CD4-positive, alpha-beta T cell treated with Interleukin-6 for 4 hours (primary cell): ENCODE measurements around the gene KLK11.
"Not testable (repeated sequence)": the region's sequence is repeated elsewhere in the genome, so short reads cannot be mapped to it uniquely, and the experiment has no call there.

Experiments
- DNase-seq: peaks from one replicate; pipeline ENCODE4 v3.0.0-alpha.2; 2020; ENCODE audit warnings: mixed read lengths

The KLK11 gene

GRCh38 chr19:51002542-51003311, 23.7 kb downstream of the KLK11 start:
- peak; percentile 4 for DNase-seq

- DNase-seq, result no peak
These were observed 24.3 kb downstream of the KLK11 start for GRCh38 chr19:51002089-51002532.

GRCh38 chr19:51001515-51001914, 24.9 kb downstream of the KLK11 start, which contains the start of gene KLK8:
Gene KLK8, minus strand, starts transcription at chr19:51001604. Its CDS starts 437 bp downstream, at chr19:51001167.
- DNase-seq, result no peak

DNA sequence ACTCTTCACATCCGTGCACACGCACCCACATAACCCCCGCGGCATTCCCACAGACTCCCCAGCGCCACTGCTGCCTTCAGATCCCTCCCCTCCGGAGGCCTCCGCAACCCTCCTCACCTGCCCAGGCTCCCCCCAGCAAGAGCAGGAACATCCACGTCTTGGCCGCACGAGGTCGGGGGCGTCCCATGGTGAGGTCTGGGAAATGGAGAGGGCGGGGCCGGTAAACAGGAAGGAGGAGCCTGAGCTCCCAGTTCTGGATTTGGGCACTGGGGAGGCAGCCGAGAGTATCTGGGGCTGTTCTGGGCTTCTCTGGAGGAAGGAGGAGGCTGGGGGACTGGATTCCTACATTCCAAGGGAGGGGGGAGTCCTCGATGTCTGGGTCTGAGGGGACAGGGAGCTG, 25.4 kb downstream of the KLK11 start:
- DNase-seq, result no peak

DNA sequence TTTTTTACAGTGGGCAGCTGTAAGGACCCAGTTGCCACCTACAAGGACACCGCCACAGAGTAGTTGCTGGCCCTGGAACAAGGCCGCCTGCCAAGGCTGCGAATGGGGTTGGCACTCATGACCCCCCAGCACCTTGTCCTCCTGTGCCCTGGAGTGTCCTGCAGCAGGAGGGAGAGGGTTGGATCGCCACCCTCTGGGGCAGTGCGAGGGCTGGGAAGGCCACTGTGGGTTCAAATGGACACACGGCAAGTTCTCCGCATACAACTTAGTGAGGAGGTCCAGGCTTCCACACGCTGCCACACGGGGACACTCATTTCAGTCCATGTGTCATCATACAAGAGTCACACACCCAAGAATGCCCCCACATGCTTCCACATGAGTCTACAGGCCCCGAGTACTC, 26.0 kb downstream of the KLK11 start:
- no peak for DNase-seq

DNA sequence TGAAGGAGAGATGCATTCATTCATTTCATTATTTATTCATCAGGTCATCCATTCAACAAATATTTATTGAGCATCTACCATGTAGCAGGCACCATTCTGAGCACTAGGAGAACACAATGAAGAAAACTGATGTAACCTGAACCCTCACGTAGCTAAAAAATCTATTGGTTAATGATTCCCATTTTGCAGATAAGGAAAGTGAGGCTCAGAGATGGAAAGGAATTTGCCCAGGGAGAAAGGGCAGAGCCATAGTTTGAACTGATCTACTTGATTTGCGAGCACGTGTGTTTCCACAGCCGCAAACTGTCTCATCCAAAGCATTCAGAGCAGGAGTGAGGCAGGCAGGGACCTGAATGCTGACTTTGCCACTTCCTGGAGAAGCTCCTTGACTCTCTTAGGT, 27.7 kb downstream of the KLK11 start:
- no peak for DNase-seq

GRCh38 chr19:50998061-50998460, 28.4 kb downstream of the KLK11 start:
- DNase-seq, result no peak

DNA sequence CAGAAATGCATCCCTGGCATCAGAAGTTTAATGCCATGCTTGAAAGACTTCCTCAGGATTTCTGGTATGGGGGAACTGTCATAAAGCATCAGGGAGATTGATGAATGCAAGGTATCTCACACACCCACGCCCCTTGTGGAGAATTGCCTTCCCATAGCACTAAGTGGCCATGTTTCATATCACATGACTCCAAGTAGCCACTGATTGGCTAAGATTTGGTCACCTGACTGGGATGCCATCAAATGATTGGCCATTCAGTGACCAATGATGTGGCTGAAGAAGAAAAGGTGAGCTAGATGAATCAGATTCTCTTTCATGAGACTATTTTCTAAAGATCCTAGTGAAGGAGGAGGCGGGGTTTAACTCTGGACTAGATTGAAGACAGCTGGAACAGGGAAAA, 32.3 kb downstream of the KLK11 start:
- DNase-seq, result no peak

- DNase-seq, result no peak
These were observed 33.8 kb downstream of the KLK11 start for GRCh38 chr19:50992666-50993035.

GRCh38 chr19:50984416-50984815, 42.0 kb downstream of the KLK11 start:
- not testable (repeated sequence) for DNase-seq

DNA sequence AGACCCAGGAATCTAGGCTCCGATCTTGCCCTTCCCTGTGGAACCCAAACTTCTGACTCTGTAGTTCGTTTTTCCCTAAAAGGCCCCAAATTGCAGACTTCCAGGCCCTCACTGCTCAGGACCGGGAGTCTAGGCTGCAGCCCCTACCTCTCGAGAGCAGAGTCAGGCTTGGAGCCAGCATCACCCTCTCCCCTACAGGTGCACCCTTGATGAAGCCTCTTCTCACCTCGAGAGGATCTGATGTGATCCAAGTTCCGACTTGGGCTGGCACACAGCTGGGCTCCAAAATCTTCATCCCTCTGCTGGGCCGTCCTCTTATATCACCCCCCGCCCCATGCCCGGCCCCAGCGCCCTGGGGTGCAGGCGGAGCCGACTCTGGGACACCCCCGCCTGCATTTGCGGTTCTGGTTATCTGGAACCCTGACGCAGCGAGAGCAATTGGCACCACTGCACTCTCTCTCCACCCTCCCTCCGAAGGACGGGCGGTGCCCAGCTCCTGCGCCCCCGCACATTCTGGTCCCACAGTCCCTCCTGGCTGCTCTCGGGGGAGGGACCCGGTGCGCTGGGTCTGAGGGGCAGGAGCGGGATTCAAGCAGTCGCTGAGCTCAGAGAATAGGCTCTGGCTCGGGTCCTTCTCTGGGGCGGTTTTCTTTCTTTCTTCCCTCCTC, 42.7 kb downstream of the KLK11 start, which contains the start of gene KLK7:
KLK7 (minus strand) TSS at position 293 of the 668 bp plus-strand sequence. CDS start 1,518 bp downstream, outside the sequence.
- DNase-seq, result no peak

DNA sequence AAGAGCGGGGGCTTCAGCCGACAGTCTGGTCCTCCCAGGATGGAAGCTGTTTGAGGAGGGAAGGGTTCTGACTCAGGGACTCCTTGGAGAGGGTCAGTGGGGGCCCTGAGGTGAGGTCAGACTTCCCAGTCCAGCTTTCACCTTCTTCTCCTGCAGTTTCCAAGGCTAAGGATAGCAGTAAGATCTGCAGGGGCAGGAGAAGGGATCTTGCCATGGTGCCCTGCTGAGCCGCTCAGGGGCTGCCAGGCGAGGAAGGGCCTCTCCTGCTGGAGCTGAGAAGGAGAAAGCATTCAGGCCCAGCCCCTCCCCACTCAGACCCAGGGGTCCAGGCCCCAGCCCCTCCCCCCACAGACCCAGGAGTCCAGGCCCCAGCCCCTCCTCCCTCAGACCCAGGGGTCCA, 44.2 kb downstream of the KLK11 start:
- DNase-seq, result no peak

DNA sequence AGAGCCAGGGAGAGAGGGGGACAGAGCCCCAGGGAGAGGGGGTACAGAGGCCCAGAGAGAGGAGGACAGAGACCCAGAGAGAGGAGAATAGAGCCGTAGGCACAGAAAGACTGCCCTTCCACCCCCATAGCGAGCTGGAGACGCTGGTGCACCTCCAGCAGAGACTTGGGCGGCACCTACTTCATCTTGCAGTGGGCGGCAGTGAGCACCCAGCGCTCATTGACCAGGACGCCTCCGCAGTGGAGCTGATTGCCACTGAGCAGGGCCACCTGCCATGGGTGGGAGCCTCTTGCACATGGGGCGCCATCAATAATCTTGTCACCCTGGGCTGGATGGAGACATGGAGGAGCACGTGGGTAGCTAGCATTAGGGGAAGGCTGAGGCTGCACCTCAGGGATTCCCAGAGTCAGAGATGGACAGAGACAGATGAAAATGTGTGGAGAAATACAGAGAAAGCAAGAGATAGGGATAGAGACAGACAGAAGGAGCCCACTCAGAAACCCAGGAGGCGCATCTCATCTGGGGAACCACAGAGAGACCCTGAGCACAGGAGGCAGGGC, 44.7 kb downstream of the KLK11 start:
- no peak for DNase-seq

GRCh38 chr19:50980208-50980607, 46.2 kb downstream of the KLK11 start:
- DNase-seq, result no peak

DNA sequence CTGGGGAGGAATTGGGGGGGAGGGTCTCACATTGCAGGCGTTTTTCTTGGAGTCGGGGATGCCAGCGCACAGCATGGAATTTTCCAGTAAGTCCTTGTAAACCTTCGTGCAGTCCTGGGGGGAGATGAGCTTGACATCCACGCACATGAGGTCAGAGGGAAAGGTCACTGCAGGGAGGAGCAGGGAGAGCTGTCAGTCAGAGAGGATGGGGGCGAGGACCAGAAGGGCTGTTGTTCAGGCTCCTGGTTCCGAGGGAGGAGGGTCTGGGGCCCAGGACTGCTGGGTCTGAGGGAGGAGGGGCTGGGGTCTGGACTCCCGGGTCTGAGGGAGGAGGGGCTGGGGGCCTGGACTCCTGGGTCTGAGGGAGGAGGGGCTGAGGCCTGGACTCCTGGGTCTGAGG, 46.7 kb downstream of the KLK11 start:
- no peak for DNase-seq

DNA sequence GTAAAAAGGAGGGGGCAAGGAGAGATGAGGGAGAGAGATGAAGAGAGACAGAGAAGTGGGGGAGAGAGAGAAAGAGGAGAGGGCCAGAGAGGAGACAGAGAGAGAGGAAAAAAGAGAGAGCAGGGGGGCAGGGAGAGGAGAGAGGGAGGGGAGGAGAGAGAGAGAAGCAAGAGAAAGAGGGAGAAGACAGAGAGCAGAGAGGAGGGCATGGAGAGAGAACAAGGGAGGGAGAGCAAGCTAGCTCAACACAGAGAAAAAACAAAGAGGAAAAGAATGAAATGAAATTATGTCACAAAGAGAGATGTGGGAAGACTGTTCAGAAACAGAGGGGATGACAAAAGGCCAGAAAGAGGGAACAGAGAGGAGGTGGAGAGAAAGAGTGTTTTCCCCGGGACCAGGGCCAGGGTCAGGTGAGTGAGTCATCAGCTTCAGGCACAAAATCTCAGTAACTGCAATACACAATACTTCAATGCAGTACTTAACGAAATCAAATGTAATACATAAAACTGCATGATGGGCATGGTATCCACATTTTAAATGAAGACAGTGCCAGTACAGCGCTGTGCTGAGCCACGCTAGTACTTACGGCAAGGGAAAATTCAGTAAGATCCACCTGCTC, 47.5 kb downstream of the KLK11 start:
- no peak for DNase-seq

DNA sequence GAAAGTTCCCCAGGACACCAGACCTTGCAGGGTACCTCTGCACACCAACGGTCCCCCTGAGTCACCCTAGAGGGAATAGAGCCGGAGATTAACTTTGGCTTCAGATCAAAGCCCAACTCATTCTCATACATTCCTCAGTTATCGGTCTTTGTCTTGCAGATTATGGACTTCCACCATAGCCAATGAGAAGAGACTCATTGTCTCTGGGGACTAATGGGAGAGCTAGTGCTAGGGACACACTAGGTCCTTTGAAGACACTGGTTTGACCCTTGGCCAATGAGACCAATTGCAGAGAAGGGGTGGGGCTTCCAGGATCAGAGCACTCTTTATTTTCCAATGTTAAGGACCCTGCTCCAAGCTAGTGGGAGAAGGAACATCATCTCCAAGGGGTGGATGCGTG, 48.8 kb downstream of the KLK11 start:
- no peak for DNase-seq

- DNase-seq, result no peak
These were observed 50.6 kb downstream of the KLK11 start for GRCh38 chr19:50975766-50976165.

DNA sequence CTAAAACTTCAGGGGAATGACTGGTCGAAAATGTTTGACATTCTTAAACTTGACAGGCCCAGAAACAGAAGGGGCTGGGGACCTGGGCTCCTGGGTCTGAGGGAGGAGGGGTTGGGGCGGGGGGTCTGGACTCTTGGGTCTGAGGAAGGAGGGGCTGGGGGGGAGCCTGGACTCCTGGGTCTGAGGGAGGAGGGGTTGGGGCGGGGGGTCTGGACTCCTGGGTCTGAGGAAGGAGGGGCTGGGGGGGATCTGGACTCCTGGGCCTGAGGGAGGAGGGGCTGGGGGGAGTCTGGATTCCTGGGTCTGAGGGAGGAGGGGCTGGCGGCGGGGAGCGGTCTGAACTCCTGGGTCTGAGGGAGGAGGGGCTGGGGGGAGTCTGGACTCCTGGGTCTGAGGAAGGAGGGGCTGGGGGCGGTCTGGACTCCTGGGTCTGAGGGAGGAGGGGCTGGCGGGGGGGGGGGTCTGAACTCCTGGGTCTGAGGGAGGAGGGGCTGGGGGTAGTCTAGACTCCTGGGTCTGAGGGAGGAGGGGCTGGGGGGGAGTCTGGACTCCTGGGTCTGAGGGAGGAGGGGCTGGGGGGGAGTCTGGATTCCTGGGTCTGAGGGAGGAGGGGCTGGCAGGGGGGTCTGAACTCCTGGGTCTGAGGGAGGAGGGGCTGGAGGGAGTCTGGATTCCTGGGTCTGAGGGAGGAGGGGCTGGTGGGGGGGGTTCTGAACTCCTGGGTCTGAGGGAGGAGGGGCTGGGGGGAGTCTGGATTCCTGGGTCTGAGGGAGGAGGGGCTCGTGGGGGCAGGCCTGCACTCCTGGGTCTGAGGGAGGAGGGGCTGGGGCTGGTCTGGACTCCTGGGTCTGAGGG, 51.5 kb downstream of the KLK11 start:
- no peak for DNase-seq

DNA sequence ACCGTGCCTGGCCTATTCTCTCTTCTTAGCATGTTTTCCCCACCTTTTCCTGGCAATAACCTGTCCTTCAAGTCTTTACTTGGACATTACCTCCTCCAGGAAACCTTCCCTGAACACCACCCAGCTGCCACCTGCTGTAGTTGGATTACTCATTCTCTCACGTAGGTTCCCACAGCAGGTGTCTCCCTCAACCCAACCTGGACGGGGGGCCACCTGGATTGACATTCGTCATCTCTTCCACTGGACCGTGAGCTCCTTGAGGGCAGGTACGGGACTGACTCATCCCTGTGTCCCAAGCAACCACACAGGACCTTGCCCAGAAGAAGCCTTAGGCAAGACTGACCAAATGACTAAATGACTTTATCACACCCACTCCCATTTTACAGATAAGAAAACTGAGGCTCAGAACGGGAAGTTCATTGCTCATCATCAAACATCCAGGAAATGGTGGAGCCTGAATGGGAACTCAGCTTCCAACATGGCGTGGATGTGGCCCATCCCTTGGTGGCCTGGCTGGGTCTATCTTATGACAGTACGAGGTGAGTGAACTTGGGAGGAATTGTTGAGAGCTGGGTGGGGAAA, 53.5 kb downstream of the KLK11 start:
- DNase-seq, result no peak
